HCT116 (cell line): Measurements from ENCODE around the gene TJP2. TPM values are rescaled to one million over a fixed set of nuclear protein-coding genes. Genes with fewer than 3 reads are reported as not detected.

Experiments
- ATAC-seq: fragments of 200-7000 bp; cut with Tn5 transposase; 2 replicates; pipeline ENCODE4 v1.9.1; 2020; ENCODE audit warnings: mild to moderate bottlenecking, moderate library complexity
- BruUV-seq: library from RNA; stranded (reverse); fragments of 400-500 nt; replicated peaks from 2 replicates; lab custom pipeline; 2021; lab: Mats Ljungman, UMichigan
- CTCF ChIA-PET: fragments of 300-600 bp; sonication (Branson Sonifier 250); formaldehyde crosslinking; loops from one replicate; lab custom pipeline; 2021; ENCODE audit warnings: antibody characterized with exemption; lab: Charles Lee
- POLR2A ChIA-PET: fragments of 300-600, 350-600 bp; sonication (Branson Sonifier 250); formaldehyde crosslinking; loops from one replicate; lab custom pipeline; 2021; ENCODE audit warnings: antibody characterized with exemption; lab: Charles Lee
- RAD21 ChIA-PET, 2 experiments: fragments of 300-600 bp; sonication (Branson Sonifier 250); formaldehyde crosslinking; loops; one replicate each; lab custom pipeline; 2023; ENCODE audit warnings: low total read pairs in 2 of 2; ENCODE audit not compliant: uncharacterized antibody in 2 of 2, unreplicated experiment in 2 of 2, low non-redundant PET in 1 of 2; lab: Charles Lee
- DNase-seq: peaks from one replicate; pipeline ENCODE4 v3.0.0-alpha.2; 2010; ENCODE audit warnings: low read depth, low spot score
- H2AFZ ChIP-seq: fragments of 200-600 bp; shearing (Covaris generic), sonication (generic); 2 replicates; pipeline ENCODE4 v1.6.1; 2017; ENCODE audit warnings: low read depth, mixed run types, mixed read lengths, antibody characterized with exemption, low read length; ENCODE audit not compliant: poor library complexity, severe bottlenecking
- H3K27ac ChIP-seq: 2 replicates; pipeline ENCODE4 v1.5.1; 2012; ENCODE audit warnings: low read depth, low read length
- H3K27me3 ChIP-seq: fragments of 200-600 bp; sonication (generic); 2 replicates; pipeline ENCODE4 v1.6.1; 2016; ENCODE audit warnings: mixed run types, low read length, mixed read lengths; ENCODE audit not compliant: insufficient read depth
- H3K36me3 ChIP-seq, 2 experiments: fragments of 200-500 bp in 1 of 2; fragments of 200-600 bp in 1 of 2; sonication (Bioruptor generic) in 1 of 2; sonication (generic) in 1 of 2; 2 replicates each; pipeline versions ENCODE4 v1.5.1 to v1.6.1; 2014 to 2016; ENCODE audit warnings: low read length in 2 of 2, inconsistent platforms in 1 of 2, mixed read lengths in 1 of 2, mixed run types in 1 of 2; ENCODE audit not compliant: insufficient read depth in 2 of 2, control insufficient read depth in 1 of 2
- H3K4me1 ChIP-seq, 2 experiments: fragments of 200-600 bp in 1 of 2; sonication (generic) in 1 of 2; 2 replicates each; pipeline versions ENCODE4 v1.5.1 to v1.6.1; 2012 to 2017; ENCODE audit warnings: low read length in 2 of 2, inconsistent platforms in 1 of 2, mild to moderate bottlenecking in 1 of 2, mixed read lengths in 1 of 2, mixed run types in 1 of 2, moderate library complexity in 1 of 2; ENCODE audit not compliant: insufficient read depth in 2 of 2, control insufficient read depth in 1 of 2
- H3K4me2 ChIP-seq: fragments of 200-600 bp; sonication (generic); 2 replicates; pipeline ENCODE4 v1.6.1; 2017; ENCODE audit warnings: mixed run types, low read length, mixed read lengths
- H3K4me3 ChIP-seq, 2 experiments: fragments of 200-600 bp in 1 of 2; sonication (generic) in 1 of 2; replicated peaks in 1 of 2; 2 replicates each; pipeline ENCODE4 v1.5.1; 2011 to 2016; ENCODE audit warnings: low read length in 2 of 2, control low read depth in 1 of 2, low read depth in 1 of 2, mild to moderate bottlenecking in 1 of 2, mixed read lengths in 1 of 2, mixed run types in 1 of 2
- H3K79me2 ChIP-seq: fragments of 200-600 bp; sonication (generic); 2 replicates; pipeline ENCODE4 v1.6.1; 2017; ENCODE audit warnings: mild to moderate bottlenecking, mixed run types, low read length, moderate library complexity, mixed read lengths; ENCODE audit not compliant: insufficient read depth
- H3K9ac ChIP-seq: fragments of 200-600 bp; sonication (generic); 2 replicates; pipeline ENCODE4 v1.6.1; 2016; ENCODE audit warnings: low read length, mixed read lengths
- H3K9me2 ChIP-seq: fragments of 200-600 bp; sonication (generic), shearing (Covaris generic); 2 replicates; pipeline ENCODE4 v1.6.1; 2017; ENCODE audit warnings: mixed run types, mild to moderate bottlenecking, moderate library complexity; ENCODE audit not compliant: insufficient read depth
- H3K9me3 ChIP-seq, 2 experiments: fragments of 200-500 bp in 1 of 2; fragments of 200-600 bp in 1 of 2; sonication (Bioruptor generic) in 1 of 2; sonication (generic) in 1 of 2; 2 replicates each; pipeline ENCODE4 v1.6.1; 2014 to 2017; ENCODE audit warnings: low read length in 2 of 2, mixed read lengths in 2 of 2, inconsistent platforms in 1 of 2, low read depth in 1 of 2, mild to moderate bottlenecking in 1 of 2, mixed run types in 1 of 2, moderate library complexity in 1 of 2; ENCODE audit not compliant: control insufficient read depth in 1 of 2, insufficient read depth in 1 of 2
- H4K20me1 ChIP-seq: fragments of 200-600 bp; sonication (generic), shearing (Covaris generic); 2 replicates; pipeline ENCODE4 v1.6.1; 2017; ENCODE audit warnings: mixed run types, mild to moderate bottlenecking, moderate library complexity; ENCODE audit not compliant: insufficient read depth
- EGR1 ChIP-seq: IDR thresholded peaks from 2 replicates; pipeline ENCODE4 v1.6.1; 2012; ENCODE audit warnings: low read depth
- JUND ChIP-seq: IDR thresholded peaks from 2 replicates; pipeline ENCODE4 v1.6.1; 2012
- POLR2AphosphoS5 ChIP-seq: IDR thresholded peaks from 2 replicates; pipeline ENCODE4 v1.6.1; 2011; ENCODE audit warnings: mild to moderate bottlenecking, low read depth, low read length, moderate library complexity
- RAD21 ChIP-seq: IDR thresholded peaks from 2 replicates; pipeline ENCODE4 v1.6.1; 2012; ENCODE audit warnings: low read depth, mild to moderate bottlenecking
- REST ChIP-seq: IDR thresholded peaks from 2 replicates; pipeline ENCODE4 v1.6.1; 2012; ENCODE audit warnings: low read depth
- SIN3A ChIP-seq: IDR thresholded peaks from 2 replicates; pipeline ENCODE4 v1.6.1; 2012; ENCODE audit warnings: low read depth
- SP1 ChIP-seq: IDR thresholded peaks from 2 replicates; pipeline ENCODE4 v1.6.1; 2012; ENCODE audit warnings: low read depth
- YY1 ChIP-seq: IDR thresholded peaks from 2 replicates; pipeline ENCODE4 v1.6.1; 2011; ENCODE audit warnings: low read length, low read depth, moderate library complexity, mild to moderate bottlenecking; ENCODE audit not compliant: insufficient replicate concordance; ENCODE audit errors: extremely low read depth
- ZBTB33 ChIP-seq: IDR thresholded peaks from 2 replicates; pipeline ENCODE4 v1.6.1; 2011; ENCODE audit warnings: mild to moderate bottlenecking, low read length, moderate library complexity; ENCODE audit not compliant: insufficient replicate concordance; ENCODE audit errors: extremely low read depth
- intact Hi-C: fragments of 100-400 bp; cut with micrococcal nuclease; formaldehyde crosslinking; loops from 2 replicates; pipeline ENCODE4 v1.10.0; 2022
- total RNA-seq: library from RNA; stranded (reverse); gene quantifications from one replicate; pipeline ENCODE4 v1.2.1, GENCODE V29; 2021; ENCODE audit not compliant: unreplicated experiment

Gene TJP2
- total RNA-seq, 1 experiment from 2014 or later, result 39.7 TPM

DNA sequence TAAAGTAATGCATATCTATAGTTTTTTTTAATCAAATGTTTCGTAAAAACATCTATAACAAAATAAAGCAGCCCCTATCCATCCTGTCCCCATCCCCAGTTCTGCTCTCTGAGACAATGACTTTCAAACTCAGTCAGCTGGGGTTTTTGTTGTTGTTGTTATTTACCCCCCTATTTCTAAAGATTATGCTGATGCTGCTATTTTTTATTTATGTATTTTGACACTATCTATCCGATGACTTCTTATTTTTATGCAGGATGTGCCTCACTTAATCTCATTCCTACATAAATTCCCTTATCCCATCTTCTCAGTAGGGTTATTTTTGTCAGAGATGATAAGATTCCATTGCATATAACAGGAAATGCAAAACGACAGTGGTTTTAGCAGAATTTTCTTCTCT is 105.7 kb downstream of the TJP2 start:
- RAD21 ChIA-PET, result no interaction called here
- Histone ChIP-seq H3K27me3 (no peaks in the 10 kb centered on the region), H3K9me2 (no peaks in the 10 kb centered on the region), H3K4me2 (no peak overlapping the region), H3K9me3 (no peaks in the 10 kb centered on the region), H3K36me3 (no peaks in the 10 kb centered on the region), H3K27ac (no peak overlapping the region), H2AFZ (no peak overlapping the region), H4K20me1 (no peaks in the 10 kb centered on the region), H3K4me1 (peaks cover 0 to 4% of the 10 kb centered on the region in 2 experiments; a peak in 2 of 4 replicates), H3K9ac (no peak overlapping the region), H3K79me2 (no peaks in the 10 kb centered on the region), H3K4me3 (no peak overlapping the region)
- POLR2A ChIA-PET, result no interaction called here
- TF ChIP-seq YY1 (no peak), SP1 (no peak), EGR1 (no peak), REST (no peak), JUND (no peak), RAD21 (no peak), POLR2AphosphoS5 (no peak), SIN3A (no peak), ZBTB33 (no peak)
- CTCF ChIA-PET, result no interaction called here
- ATAC-seq (no peak), DNase-seq (no peak)
- no TSS peak for BruUV-seq
- intact Hi-C loops, result no loop called here
